Stimulated activated CD4-positive, alpha-beta T cell treated with anti-CD3 and anti-CD28 coated beads, Interleukin-4, amount 100 ng/mL, for 4 hours (primary cell): Measurements from ENCODE around the gene STIL.
A peak's percentile ranks its signal among the peaks of the same experiment; 100 is the strongest.
"Not testable (repeated sequence)": the region's sequence is repeated elsewhere in the genome, so short reads cannot be mapped to it uniquely, and the experiment has no call there.

Experiments used
- DNase-seq, 2 experiments: peaks; one replicate each; pipeline ENCODE4 v3.0.0-alpha.2; 2020

The STIL gene

DNA sequence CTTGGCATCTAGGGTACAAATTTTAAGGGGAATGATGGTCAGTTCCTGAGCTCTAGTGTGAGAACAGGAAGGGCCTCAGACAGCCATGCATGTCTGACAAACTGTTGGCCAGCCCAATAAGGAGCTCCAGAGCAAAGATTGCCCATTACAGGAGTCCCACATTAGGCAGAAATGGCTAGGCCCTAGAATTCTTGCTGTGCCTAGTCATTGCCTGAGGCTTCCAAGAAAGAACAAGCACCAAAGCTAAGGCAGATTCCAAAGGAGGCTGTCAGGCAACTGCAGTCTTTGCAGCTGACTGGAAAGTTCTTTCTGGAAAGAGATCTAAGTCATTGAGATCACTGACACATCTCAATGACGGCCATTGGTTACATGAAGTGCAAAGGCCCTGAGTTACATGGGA, 3.9 kb upstream of the STIL start:
- no peak for DNase-seq

GRCh38 chr1:47309427-47309826, 4.5 kb downstream of the STIL start:
- DNase-seq: no peak

DNA sequence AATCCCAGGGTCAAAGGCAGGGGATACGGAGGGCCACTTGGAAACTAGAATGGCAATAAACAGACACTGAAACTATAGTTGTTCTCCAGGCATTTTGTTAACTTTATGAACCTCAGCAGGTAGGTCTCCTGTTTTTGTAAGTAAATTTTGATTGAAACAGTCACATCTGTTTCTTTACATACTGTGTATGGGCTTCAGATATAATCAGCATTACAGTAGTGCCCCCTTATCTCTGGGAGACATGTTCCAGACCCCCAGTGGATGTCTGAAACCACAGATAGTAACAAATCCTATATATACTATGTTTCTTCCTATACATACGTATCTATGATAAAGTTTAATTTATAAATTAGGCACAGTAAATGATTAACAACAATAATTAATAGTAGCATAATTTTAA, 11.5 kb downstream of the STIL start:
- no peak for DNase-seq

GRCh38 chr1:47298025-47298699, 15.8 kb downstream of the STIL start:
- no peak for DNase-seq

DNA sequence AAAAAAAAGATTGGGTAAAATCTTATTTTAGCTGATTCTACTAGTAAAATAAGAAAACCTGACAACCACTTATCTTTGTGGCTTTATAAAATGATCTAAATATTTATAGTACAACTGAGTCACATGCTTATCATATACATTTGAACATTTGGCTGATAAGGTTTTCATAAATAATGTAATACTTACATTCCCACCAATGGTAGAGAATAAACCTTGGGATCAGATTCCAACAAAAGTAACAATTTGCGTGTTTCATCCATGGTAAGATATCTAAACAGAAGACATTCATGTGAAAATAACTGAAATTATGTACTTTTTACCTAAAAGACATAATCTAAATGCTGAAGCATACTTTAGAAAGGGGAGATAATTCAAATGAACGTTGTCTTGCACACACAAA, 18.4 kb downstream of the STIL start:
- no peak for DNase-seq

DNA sequence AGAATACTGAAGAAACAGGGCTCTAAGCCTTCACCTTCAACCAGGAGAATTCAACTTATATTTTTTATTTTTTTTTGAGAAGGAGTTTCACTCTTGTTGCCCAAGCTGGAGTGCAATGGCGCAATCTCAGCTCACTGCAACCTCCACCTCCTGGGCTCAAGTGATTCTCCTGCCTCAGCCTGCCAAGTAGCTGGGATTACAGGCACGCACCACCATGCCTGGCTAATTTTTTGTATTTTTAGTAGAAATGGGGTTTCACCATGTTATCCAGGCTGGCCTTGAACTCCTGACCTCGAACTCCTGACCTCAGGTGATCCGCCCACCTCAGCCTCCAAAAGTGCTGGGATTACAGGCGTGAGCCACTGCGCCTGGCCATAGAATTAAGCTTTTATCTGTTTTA, 19.1 kb downstream of the STIL start:
- not testable (repeated sequence) for DNase-seq

- not testable (repeated sequence) for DNase-seq
Measured at GRCh38 chr1:47288116-47288515, 25.8 kb downstream of the STIL start.

DNA sequence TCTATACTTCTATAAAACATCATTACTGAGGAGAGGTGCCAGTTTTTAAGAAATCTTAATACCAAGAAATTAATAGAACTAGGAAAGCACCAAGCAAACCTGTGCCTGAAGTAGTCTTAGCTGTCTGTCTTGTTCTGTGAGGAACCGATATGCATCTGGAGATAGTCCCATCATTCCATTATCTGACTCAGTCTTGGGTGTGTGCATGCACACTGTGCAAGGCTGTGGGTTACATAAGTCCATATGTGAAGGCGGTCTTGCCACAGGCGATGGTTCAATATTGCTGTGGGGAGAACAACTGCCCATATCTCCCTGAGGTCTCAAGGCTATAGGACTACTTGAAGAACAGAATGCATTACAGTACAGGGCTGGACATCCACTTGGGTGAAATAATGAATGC, 33.8 kb downstream of the STIL start:
- DNase-seq: no peak

- DNase-seq: no peak
Measured at GRCh38 chr1:47276850-47277249, 37.1 kb downstream of the STIL start.

DNA sequence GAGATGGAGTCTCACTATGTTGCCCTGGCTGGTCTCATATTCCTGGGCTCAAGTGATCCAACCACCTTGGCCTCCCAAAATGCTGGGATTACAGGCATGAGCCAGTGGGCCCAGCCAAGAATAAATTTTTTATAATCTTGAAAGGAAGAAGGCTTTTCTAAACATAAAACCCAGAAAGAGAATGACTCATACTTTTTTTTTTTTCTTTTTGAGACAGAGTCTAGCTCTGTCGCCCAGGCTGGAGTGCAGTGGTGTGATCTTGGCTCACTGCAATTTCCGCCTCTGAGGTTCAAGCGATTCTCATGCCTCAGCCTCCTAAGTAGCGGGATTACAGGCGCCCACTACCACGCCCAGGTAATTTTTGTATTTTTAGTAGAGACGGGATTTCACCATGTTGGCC, 38.1 kb downstream of the STIL start:
- not testable (repeated sequence) for DNase-seq

DNA sequence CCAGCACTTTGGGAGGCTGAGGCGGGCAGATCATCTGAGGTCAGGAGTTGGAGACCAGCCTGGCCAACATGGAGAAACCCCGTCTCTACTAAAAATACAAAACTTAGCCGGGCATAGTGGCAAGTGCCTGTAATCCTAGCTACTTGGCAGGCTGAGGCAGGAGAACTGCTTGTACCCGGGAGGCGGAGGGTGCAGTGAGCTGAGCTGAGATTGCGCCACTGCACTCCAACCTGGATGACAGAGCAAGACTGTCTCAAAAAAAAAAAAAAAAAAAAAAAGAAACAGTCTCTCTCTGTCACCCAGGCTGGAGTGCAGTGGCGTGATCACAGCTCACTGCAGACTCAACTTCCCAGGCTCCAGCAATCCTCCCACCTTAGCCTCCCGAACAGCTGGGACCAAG, 48.4 kb downstream of the STIL start:
- not testable (repeated sequence) for DNase-seq

DNA sequence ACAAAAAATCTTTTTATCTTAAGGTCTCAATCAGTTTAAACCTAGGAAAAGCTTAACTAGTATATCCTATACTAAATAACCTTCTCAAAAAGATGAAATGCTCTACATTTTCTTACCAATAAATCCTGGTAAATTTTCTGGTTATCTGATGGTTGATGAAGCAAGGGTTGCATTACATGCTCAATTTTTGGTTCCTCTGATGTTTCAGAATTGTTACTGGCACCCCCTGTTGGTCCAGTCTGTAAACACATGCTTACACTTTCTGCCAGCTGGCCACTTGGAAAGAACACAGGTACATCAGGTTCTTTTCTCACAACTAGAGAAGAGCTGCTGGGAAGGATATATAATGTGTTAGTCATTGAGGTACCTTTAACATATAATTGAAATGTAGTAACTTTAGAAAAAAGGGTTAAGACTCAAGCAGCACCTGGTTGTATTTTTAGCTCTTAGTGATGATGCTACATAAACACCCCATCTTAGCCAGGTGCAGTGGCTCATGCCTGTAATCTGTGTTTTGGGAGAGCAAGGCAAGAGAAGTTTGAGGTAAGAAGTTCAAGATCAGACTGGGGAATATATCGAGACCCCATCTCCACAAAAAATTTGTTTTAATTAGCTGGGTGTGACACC, 51.0 kb downstream of the STIL start:
- peak; percentile 8 to 21 for DNase-seq

DNA sequence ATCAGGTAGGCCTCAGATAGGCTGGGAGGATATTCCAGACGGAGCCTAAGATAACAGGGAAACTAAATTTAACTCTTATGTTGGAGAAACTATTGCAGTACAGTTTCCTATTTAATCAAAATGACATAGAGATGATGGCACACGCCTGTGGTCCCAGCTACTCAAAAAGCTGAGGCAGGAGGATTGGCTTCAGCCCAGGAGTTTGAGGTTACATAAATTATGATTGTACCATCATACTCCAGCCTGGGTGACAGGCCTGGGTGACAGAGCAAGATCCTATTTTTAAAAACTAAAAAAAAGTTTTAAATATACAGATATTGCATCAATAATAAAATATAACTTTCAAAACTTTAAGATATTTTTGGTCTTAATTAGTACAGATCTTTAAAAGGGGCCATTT, 56.7 kb downstream of the STIL start:
- no peak for DNase-seq

DNA sequence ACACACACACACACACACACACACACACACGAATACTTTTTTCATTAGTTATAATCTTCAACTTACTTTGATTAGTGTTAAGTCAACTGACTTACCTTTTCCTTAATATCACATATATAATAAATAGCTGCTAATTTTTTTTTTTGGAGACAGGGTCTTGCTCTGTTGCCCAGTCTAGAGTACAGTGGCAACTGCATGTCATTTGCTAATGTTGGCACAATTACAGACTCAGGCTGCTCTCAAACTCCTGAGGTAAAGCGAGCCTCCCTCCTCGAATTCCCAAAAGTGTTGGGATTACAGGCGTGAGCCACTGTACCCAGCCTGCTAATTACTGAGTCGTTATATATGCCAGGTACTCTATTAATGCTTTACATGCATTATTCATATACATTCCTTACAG, 61.2 kb downstream of the STIL start:
- DNase-seq: no peak

GRCh38 chr1:47252369-47252768, 61.6 kb downstream of the STIL start:
- no peak for DNase-seq

DNA sequence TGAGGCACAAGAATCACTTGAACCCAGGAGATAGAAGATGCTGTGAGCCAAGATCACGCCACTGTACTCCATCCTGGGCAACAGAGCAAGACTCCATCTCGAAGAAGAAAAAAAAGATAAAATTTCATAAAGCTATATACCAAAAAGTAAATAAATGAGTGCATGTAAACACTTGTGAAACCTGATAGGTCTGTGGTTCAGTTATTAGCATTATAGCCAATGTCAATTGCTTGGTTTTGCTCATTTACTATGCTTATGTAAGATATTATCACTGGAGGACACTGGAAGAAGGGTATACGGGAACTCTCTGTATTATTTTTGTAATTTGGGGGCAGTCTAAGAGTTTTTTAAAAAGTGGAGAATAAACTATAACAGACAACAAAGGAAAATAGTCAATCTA, 64.2 kb downstream of the STIL start:
- DNase-seq: no peak

DNA sequence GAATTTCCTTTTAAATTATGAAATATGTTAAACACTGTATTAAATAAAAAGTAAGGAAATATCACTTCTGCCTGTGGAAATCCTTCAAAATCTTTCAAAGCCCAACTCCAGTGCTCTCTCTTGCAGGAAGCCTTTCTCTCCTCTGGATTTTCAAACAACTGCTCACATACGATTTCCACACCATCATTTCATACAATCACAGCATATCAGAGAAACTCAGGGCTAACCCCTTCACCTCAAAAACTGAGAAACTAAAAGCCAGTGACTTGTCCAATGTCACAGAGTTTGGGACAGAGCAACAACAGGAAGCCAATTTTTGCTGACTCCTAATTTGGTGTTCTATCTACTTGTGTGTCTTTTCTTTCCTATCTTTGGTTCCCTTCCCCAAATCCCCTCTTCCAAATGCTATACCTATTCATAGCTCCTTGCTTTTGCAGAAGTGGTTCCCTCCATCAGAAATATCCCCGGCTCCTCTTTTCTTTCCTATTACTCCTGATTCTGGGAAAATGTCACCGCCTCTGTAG, 69.5 kb downstream of the STIL start:
- DNase-seq: no peak

DNA sequence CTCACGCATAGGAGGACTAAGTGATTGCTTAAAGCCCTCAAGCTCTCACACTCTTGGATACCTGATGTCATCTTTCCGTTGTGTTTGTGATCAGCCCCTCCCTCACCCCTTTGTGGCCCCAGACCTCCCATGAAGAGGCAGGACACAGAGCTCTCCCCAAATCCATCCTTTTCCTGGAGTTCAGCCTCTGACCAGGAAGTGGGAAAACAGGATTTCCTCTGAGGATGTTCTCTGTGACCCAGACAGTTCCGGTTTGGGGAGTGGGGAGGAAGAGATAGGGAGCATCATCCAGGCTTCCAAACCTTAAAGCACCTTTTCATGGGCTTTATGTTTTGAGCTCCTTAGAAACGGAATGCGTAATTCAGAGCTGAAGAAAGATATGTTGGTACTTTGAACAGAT, 70.0 kb downstream of the STIL start:
- DNase-seq: no peak

DNA sequence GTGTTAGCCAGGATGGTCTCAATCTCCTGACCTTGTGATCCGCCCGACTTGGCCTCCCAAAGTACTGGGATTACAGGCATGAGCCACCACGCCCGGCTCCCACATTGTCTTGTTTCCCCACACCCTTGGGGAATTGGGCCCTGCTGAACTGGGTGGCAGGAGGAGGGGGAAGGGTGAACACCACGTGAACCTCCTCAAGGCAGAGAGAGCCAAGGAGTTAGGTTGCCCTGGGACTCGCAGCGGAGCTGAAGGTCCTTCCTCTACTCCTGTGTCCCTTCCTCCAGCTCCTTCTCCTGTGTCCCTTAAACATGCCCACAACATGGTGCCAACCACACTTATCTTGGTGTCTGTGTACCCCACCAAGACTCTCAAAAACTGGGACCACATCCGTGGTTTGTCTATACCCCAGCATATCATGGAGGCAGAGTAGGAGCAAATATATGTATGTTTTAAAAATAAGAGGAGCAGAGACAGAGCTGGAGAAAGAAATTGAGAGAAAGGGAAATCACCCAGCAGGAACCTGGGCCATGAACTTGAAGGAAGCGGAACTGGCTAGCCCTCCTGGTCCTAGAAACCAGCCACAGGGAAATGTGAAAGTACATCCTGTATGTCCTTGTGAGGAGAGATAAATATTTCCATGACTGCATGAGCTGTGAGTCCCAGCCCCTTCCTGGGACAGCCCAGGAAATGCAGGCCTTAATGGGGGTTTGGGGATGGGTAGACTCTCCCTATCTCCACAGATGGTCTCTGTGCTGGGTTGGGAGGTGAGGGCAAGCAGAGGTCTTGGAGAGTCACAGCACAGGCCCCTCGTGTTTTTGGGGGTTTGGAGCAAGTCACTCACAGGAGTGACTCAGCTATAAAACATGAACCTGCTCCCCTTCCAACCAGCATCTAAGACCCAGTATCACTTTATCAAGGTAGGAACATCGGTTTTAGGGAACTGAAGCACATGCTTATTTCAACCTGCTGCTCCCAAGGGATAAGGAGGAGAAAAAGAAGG, 72.5 kb downstream of the STIL start:
- no peak for DNase-seq

- DNase-seq: no peak
Measured at GRCh38 chr1:47238935-47239592, 74.9 kb downstream of the STIL start.

- DNase-seq: no peak
Measured at GRCh38 chr1:47235806-47236205, 78.1 kb downstream of the STIL start.

DNA sequence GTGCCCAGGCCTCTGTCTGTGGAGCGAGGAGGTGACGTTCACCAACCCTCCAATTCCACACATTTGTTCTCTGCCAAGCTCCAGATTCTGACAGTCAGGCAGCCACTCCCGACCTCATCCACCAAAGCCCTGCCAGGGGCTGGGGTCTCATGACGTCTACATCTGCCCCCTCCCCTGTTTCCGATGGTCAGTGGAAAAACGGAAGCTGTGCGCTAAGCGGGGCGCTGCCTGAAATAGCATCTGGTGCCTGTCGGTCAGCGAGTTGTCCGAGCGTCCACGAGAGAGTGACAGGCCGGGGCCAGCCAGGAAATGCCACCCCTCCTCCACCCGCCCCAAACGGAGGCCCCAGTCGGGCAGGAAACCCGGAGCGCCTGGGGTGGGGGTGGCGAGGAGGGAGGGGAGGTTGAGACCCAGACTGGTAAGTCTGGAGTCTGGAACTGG, 78.7 kb downstream of the STIL start:
- DNase-seq: no peak

DNA sequence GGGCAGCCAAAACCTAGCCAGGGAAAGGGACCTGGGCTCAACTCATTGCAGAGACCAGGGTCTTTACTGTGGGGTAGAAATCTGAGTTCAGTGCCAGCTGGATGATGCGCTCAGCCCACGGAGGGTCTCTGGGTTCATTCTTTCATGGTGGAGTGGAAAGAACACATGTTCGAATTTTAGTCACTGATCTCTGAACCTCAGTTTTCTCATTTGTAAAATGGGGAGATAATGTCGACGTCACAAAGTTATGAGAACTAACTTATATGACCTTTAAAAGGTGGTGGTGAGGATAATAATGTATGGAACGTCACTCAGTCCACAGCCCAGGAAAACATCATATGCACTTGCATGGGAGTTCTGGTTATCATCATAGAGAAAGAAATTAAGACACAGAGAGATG, 80.8 kb downstream of the STIL start:
- no peak for DNase-seq
